HCT116 (cell line): ENCODE measurements around the gene C19orf85. TPM values are rescaled to one million over a fixed set of nuclear protein-coding genes. Genes with fewer than 3 reads are reported as not detected.

Source experiments
- ATAC-seq: fragments of 200-7000 bp; cut with Tn5 transposase; 2 replicates; pipeline ENCODE4 v1.9.1; 2020; ENCODE audit warnings: mild to moderate bottlenecking, moderate library complexity
- BruUV-seq: library from RNA; stranded (reverse); fragments of 400-500 nt; replicated peaks from 2 replicates; lab custom pipeline; 2021; lab: Mats Ljungman, UMichigan
- CTCF ChIA-PET: fragments of 300-600 bp; sonication (Branson Sonifier 250); formaldehyde crosslinking; loops from one replicate; lab custom pipeline; 2021; ENCODE audit warnings: antibody characterized with exemption; lab: Charles Lee
- POLR2A ChIA-PET: fragments of 300-600, 350-600 bp; sonication (Branson Sonifier 250); formaldehyde crosslinking; loops from one replicate; lab custom pipeline; 2021; ENCODE audit warnings: antibody characterized with exemption; lab: Charles Lee
- RAD21 ChIA-PET, 2 experiments: fragments of 300-600 bp; sonication (Branson Sonifier 250); formaldehyde crosslinking; loops; one replicate each; lab custom pipeline; 2023; ENCODE audit warnings: low total read pairs in 2 of 2; ENCODE audit not compliant: uncharacterized antibody in 2 of 2, unreplicated experiment in 2 of 2, low non-redundant PET in 1 of 2; lab: Charles Lee
- DNase-seq: peaks from one replicate; pipeline ENCODE4 v3.0.0-alpha.2; 2010; ENCODE audit warnings: low read depth, low spot score
- H2AFZ ChIP-seq: fragments of 200-600 bp; shearing (Covaris generic), sonication (generic); 2 replicates; pipeline ENCODE4 v1.6.1; 2017; ENCODE audit warnings: low read depth, mixed run types, mixed read lengths, antibody characterized with exemption, low read length; ENCODE audit not compliant: poor library complexity, severe bottlenecking
- H3K27ac ChIP-seq: 2 replicates; pipeline ENCODE4 v1.5.1; 2012; ENCODE audit warnings: low read depth, low read length
- H3K27me3 ChIP-seq: fragments of 200-600 bp; sonication (generic); 2 replicates; pipeline ENCODE4 v1.6.1; 2016; ENCODE audit warnings: mixed run types, low read length, mixed read lengths; ENCODE audit not compliant: insufficient read depth
- H3K36me3 ChIP-seq, 2 experiments: fragments of 200-500 bp in 1 of 2; fragments of 200-600 bp in 1 of 2; sonication (Bioruptor generic) in 1 of 2; sonication (generic) in 1 of 2; 2 replicates each; pipeline versions ENCODE4 v1.5.1 to v1.6.1; 2014 to 2016; ENCODE audit warnings: low read length in 2 of 2, inconsistent platforms in 1 of 2, mixed read lengths in 1 of 2, mixed run types in 1 of 2; ENCODE audit not compliant: insufficient read depth in 2 of 2, control insufficient read depth in 1 of 2
- H3K4me1 ChIP-seq, 2 experiments: fragments of 200-600 bp in 1 of 2; sonication (generic) in 1 of 2; 2 replicates each; pipeline versions ENCODE4 v1.5.1 to v1.6.1; 2012 to 2017; ENCODE audit warnings: low read length in 2 of 2, inconsistent platforms in 1 of 2, mild to moderate bottlenecking in 1 of 2, mixed read lengths in 1 of 2, mixed run types in 1 of 2, moderate library complexity in 1 of 2; ENCODE audit not compliant: insufficient read depth in 2 of 2, control insufficient read depth in 1 of 2
- H3K4me2 ChIP-seq: fragments of 200-600 bp; sonication (generic); 2 replicates; pipeline ENCODE4 v1.6.1; 2017; ENCODE audit warnings: mixed run types, low read length, mixed read lengths
- H3K4me3 ChIP-seq, 2 experiments: fragments of 200-600 bp in 1 of 2; sonication (generic) in 1 of 2; replicated peaks in 1 of 2; 2 replicates each; pipeline ENCODE4 v1.5.1; 2011 to 2016; ENCODE audit warnings: low read length in 2 of 2, control low read depth in 1 of 2, low read depth in 1 of 2, mild to moderate bottlenecking in 1 of 2, mixed read lengths in 1 of 2, mixed run types in 1 of 2
- H3K79me2 ChIP-seq: fragments of 200-600 bp; sonication (generic); 2 replicates; pipeline ENCODE4 v1.6.1; 2017; ENCODE audit warnings: mild to moderate bottlenecking, mixed run types, low read length, moderate library complexity, mixed read lengths; ENCODE audit not compliant: insufficient read depth
- H3K9ac ChIP-seq: fragments of 200-600 bp; sonication (generic); 2 replicates; pipeline ENCODE4 v1.6.1; 2016; ENCODE audit warnings: low read length, mixed read lengths
- H3K9me2 ChIP-seq: fragments of 200-600 bp; sonication (generic), shearing (Covaris generic); 2 replicates; pipeline ENCODE4 v1.6.1; 2017; ENCODE audit warnings: mixed run types, mild to moderate bottlenecking, moderate library complexity; ENCODE audit not compliant: insufficient read depth
- H3K9me3 ChIP-seq, 2 experiments: fragments of 200-500 bp in 1 of 2; fragments of 200-600 bp in 1 of 2; sonication (Bioruptor generic) in 1 of 2; sonication (generic) in 1 of 2; 2 replicates each; pipeline ENCODE4 v1.6.1; 2014 to 2017; ENCODE audit warnings: low read length in 2 of 2, mixed read lengths in 2 of 2, inconsistent platforms in 1 of 2, low read depth in 1 of 2, mild to moderate bottlenecking in 1 of 2, mixed run types in 1 of 2, moderate library complexity in 1 of 2; ENCODE audit not compliant: control insufficient read depth in 1 of 2, insufficient read depth in 1 of 2
- H4K20me1 ChIP-seq: fragments of 200-600 bp; sonication (generic), shearing (Covaris generic); 2 replicates; pipeline ENCODE4 v1.6.1; 2017; ENCODE audit warnings: mixed run types, mild to moderate bottlenecking, moderate library complexity; ENCODE audit not compliant: insufficient read depth
- ATF3 ChIP-seq: IDR thresholded peaks from 2 replicates; pipeline ENCODE4 v1.6.1; 2012
- CBX3 ChIP-seq: IDR thresholded peaks from 2 replicates; pipeline ENCODE4 v1.6.1; 2012; ENCODE audit warnings: low read depth
- CEBPB ChIP-seq: IDR thresholded peaks from 2 replicates; pipeline ENCODE4 v1.6.1; 2012; ENCODE audit warnings: low read depth
- CTCF ChIP-seq, 3 experiments: fragments of 200-600 bp in 1 of 3; sonication (generic) in 1 of 3; IDR thresholded peaks in 2 of 3; conservative IDR thresholded peaks in 1 of 3; 2 replicates each; pipeline ENCODE4 v1.5.1; 2012 to 2017; ENCODE audit warnings: low read depth in 2 of 3, low read length in 2 of 3, antibody characterized with exemption in 1 of 3, borderline replicate concordance in 1 of 3, control low read depth in 1 of 3, mild to moderate bottlenecking in 1 of 3, mixed read lengths in 1 of 3, mixed run types in 1 of 3, moderate library complexity in 1 of 3; ENCODE audit not compliant: insufficient read depth in 1 of 3
- EZH2phosphoT487 ChIP-seq: fragments of 200-600 bp; IDR thresholded peaks from 2 replicates; pipeline ENCODE4 v1.6.1; 2018; ENCODE audit warnings: antibody characterized with exemption, borderline replicate concordance
- POLR2AphosphoS5 ChIP-seq: IDR thresholded peaks from 2 replicates; pipeline ENCODE4 v1.6.1; 2011; ENCODE audit warnings: mild to moderate bottlenecking, low read depth, low read length, moderate library complexity
- RAD21 ChIP-seq: IDR thresholded peaks from 2 replicates; pipeline ENCODE4 v1.6.1; 2012; ENCODE audit warnings: low read depth, mild to moderate bottlenecking
- SIN3A ChIP-seq: IDR thresholded peaks from 2 replicates; pipeline ENCODE4 v1.6.1; 2012; ENCODE audit warnings: low read depth
- SP1 ChIP-seq: IDR thresholded peaks from 2 replicates; pipeline ENCODE4 v1.6.1; 2012; ENCODE audit warnings: low read depth
- SRF ChIP-seq: IDR thresholded peaks from 2 replicates; pipeline ENCODE4 v1.6.1; 2012; ENCODE audit warnings: low read depth
- TCF7L2 ChIP-seq: IDR thresholded peaks from 2 replicates; pipeline ENCODE4 v1.7.0; 2011; ENCODE audit warnings: borderline replicate concordance, inconsistent platforms; ENCODE audit not compliant: insufficient read depth, insufficient read length; ENCODE audit errors: extremely low read depth
- YY1 ChIP-seq: IDR thresholded peaks from 2 replicates; pipeline ENCODE4 v1.6.1; 2011; ENCODE audit warnings: low read length, low read depth, moderate library complexity, mild to moderate bottlenecking; ENCODE audit not compliant: insufficient replicate concordance; ENCODE audit errors: extremely low read depth
- ZBTB33 ChIP-seq: IDR thresholded peaks from 2 replicates; pipeline ENCODE4 v1.6.1; 2011; ENCODE audit warnings: mild to moderate bottlenecking, low read length, moderate library complexity; ENCODE audit not compliant: insufficient replicate concordance; ENCODE audit errors: extremely low read depth
- ZFX ChIP-seq: fragments of 450-650 bp; IDR thresholded peaks from 2 replicates; pipeline ENCODE4 v1.6.1; 2017
- ZNF274 ChIP-seq: fragments of 200-500 bp; sonication (Bioruptor generic); IDR thresholded peaks from 2 replicates; pipeline ENCODE4 v1.6.1; 2014; ENCODE audit warnings: mild to moderate bottlenecking, low read depth, low read length, inconsistent platforms
- intact Hi-C: fragments of 100-400 bp; cut with micrococcal nuclease; formaldehyde crosslinking; loops from 2 replicates; pipeline ENCODE4 v1.10.0; 2022
- total RNA-seq: library from RNA; stranded (reverse); gene quantifications from one replicate; pipeline ENCODE4 v1.2.1, GENCODE V29; 2021; ENCODE audit not compliant: unreplicated experiment

Gene C19orf85
- total RNA-seq, 1 experiment from 2014 or later: 0.34 TPM

- no peak overlapping the region for H2AFZ ChIP-seq
- TF ChIP-seq SIN3A: no peak
- no peak for TF ChIP-seq TCF7L2
- TF ChIP-seq SP1: no peak
- no peak for TF ChIP-seq CTCF (IDR thresholded peaks at IDR 0.05 in 2 of 3, conservative IDR thresholded peaks at IDR 0.05 in 1 of 3; ENCODE audit: borderline replicate concordance in 1 of 3, insufficient read depth in 1 of 3, low read depth in 2 of 3, low read length in 2 of 3)
- TF ChIP-seq CEBPB: no peak
- TF ChIP-seq POLR2AphosphoS5: no peak
- TF ChIP-seq RAD21: no peak
- no peak for TF ChIP-seq ZFX
- no peak for TF ChIP-seq ZBTB33
- no peak for TF ChIP-seq ATF3
- no peak for TF ChIP-seq CBX3
- no peak for TF ChIP-seq EZH2phosphoT487
- no peak for TF ChIP-seq ZNF274
- TF ChIP-seq YY1: no peak
- no peak for TF ChIP-seq SRF
- TF ChIP-seq, all 23 proteins: peak for 0
- ChIA-PET RAD21 (no interaction called here), POLR2A (interaction anchor here (1.9 kb wide), 1 partner anchor 12 kb away, joined by 4 read pairs; the partner anchor contains the start of gene UBE2S), CTCF (no interaction called here)
- no peak overlapping the region; the same call in 1 of the 2 replicates for H3K27ac ChIP-seq
- no peaks in the 10 kb centered on the region for H4K20me1 ChIP-seq
- H3K9me2 ChIP-seq: no peaks in the 10 kb centered on the region
- no peak overlapping the region for H3K4me2 ChIP-seq
- H3K9ac ChIP-seq: no peak overlapping the region
- no TSS peak for BruUV-seq
- H3K4me3 ChIP-seq: no peak overlapping the region
- H3K9me3 ChIP-seq: no peaks in the 10 kb centered on the region
- peaks cover 2 to 6% of the 10 kb centered on the region in 2 experiments; a peak in 1 of 4 replicates for H3K4me1 ChIP-seq
- H3K79me2 ChIP-seq: no peaks in the 10 kb centered on the region
- intact Hi-C loops: no loop called here
- H3K27me3 ChIP-seq: no peaks in the 10 kb centered on the region
- DNase-seq (no peak), ATAC-seq (no peak)
- no peaks in the 10 kb centered on the region for H3K36me3 ChIP-seq
Measured at GRCh38 chr19:55419624-55420236, 44.8 kb downstream of the C19orf85 start.
